Measurements from ENCODE around the gene NADK.

NADK gene

GRCh38 chr1:1797731-1798341 is 19.6 kb upstream of the NADK start:
- TF ChIP-seq, protein P1, sequence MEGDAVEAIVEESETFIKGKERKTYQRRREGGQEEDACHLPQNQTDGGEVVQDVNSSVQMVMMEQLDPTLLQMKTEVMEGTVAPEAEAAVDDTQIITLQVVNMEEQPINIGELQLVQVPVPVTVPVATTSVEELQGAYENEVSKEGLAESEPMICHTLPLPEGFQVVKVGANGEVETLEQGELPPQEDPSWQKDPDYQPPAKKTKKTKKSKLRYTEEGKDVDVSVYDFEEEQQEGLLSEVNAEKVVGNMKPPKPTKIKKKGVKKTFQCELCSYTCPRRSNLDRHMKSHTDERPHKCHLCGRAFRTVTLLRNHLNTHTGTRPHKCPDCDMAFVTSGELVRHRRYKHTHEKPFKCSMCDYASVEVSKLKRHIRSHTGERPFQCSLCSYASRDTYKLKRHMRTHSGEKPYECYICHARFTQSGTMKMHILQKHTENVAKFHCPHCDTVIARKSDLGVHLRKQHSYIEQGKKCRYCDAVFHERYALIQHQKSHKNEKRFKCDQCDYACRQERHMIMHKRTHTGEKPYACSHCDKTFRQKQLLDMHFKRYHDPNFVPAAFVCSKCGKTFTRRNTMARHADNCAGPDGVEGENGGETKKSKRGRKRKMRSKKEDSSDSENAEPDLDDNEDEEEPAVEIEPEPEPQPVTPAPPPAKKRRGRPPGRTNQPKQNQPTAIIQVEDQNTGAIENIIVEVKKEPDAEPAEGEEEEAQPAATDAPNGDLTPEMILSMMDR (conservative IDR thresholded peaks at IDR 0.05), result no peak
- no peak overlapping the region for H3K27ac ChIP-seq

- TF ChIP-seq, protein P1 (conservative IDR thresholded peaks at IDR 0.05), result peak; percentile 32
- H3K27ac ChIP-seq, result no peak overlapping the region
These were observed 18.2 kb upstream of the NADK start for GRCh38 chr1:1796466-1796865.

- TF ChIP-seq, protein P1 (conservative IDR thresholded peaks at IDR 0.05), result no peak
- H3K27ac ChIP-seq, result no peak overlapping the region
These were observed 16.7 kb upstream of the NADK start for GRCh38 chr1:1794999-1795398.

DNA sequence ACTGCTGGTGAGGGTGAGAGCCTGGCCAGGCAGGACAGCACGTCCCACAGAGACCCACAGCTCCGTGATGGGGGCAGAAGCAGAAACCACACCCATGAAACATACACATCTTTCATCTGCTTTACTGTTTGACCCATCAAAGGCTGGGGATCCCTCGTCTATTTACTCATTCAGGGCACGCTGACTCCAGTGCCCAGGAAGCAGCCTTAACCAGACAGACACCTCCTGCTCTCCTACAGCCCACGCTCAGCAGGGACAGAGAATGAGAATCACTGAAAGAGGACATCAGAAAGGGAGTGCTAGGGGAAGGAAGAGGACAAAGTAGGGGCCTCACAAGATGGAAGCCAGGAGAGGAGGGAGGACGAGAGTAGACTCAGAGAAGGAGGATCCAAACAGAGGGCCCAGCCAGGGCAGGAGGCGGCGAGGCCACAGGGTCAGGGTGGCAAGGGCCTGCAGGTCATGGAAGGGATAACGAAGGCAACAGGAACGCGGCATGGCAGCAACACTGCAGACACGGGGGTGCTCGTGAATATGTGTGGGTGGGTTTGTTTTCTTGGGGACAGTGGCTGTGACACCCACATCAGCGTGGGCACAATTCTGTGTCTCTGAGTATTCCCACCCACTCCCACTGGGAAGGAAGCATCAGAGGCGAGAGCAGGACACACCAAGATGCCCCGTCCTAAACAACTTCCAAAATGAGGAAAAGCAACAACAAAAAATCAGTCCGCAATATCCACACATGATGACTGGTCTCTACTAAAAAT is 15.4 kb upstream of the NADK start:
- H3K27ac ChIP-seq, result 0 out of 2 replicates have a peak overlapping the region, but pooled peaks have one; percentile 2
- TF ChIP-seq, protein P1 (conservative IDR thresholded peaks at IDR 0.05), result no peak

- TF ChIP-seq, protein P1 (conservative IDR thresholded peaks at IDR 0.05), result peak; percentile 79
- peak overlapping the region; percentile 23 for H3K27ac ChIP-seq
These were observed 10.6 kb upstream of the NADK start for GRCh38 chr1:1788646-1789431.

- TF ChIP-seq, protein P1 (conservative IDR thresholded peaks at IDR 0.05), result no peak
- H3K27ac ChIP-seq, result peak overlapping the region; percentile 23
These were observed 9.9 kb upstream of the NADK start for GRCh38 chr1:1788136-1788535.

All from VCaP (cell line).